ENCODE data around the gene DVL2.

The DVL2 gene

GRCh38 chr17:7282752-7283321, 48.5 kb upstream of the DVL2 start:
- Histone ChIP-seq H3K36me3 (ENCODE audit: control insufficient read depth in 2 of 2, insufficient read depth in 1 of 2, low read length in 2 of 2) (no peaks in the 10 kb centered on the region; a peak in 1 of 3 replicates), H3K4me3 (ENCODE audit: low read depth, low read length) (no peak overlapping the region), H3K4me1 (ENCODE audit: control insufficient read depth, insufficient read depth, low read length) (peaks cover 9% of the 10 kb centered on the region), H3K9me3 (ENCODE audit: control insufficient read depth, insufficient read depth, low read depth, low read length) (no peaks in the 10 kb centered on the region), H3K27ac (ENCODE audit: extremely low read depth, low read depth, low read length) (no peak overlapping the region)
- TF ChIP-seq ZNF791 (tag by site-specific recombination; IDR thresholded peaks at IDR 0.05), result no peak
- TF ChIP-seq ZIC2 (tag by site-specific recombination; IDR thresholded peaks at IDR 0.05), result peak; percentile 32; the same call in 1 of the 2 replicates
- no peak for TF ChIP-seq ZNF600 (tag by site-specific recombination; IDR thresholded peaks at IDR 0.05)
- no peak for TF ChIP-seq PRDM10 (tag by site-specific recombination; IDR thresholded peaks at IDR 0.05)
- POLR2A ChIA-PET, result interaction anchor here (1.0 to 3.1 kb wide), 3 partner anchors 13 to 62 kb away, joined by 3 to 20 read pairs (median 14); no protein-coding TSS in a partner anchor
- CTCF ChIA-PET, result interaction anchor here (0.6 to 9.0 kb wide), 5 partner anchors 10 to 855 kb away, joined by 3 to 160 read pairs (median 3); no protein-coding TSS in a partner anchor

GRCh38 chr17:7281953-7282751, 47.8 kb upstream of the DVL2 start:
- H3K4me1 ChIP-seq (ENCODE audit: control insufficient read depth, insufficient read depth, low read length), result peaks cover 9% of the 10 kb centered on the region
- no peaks in the 10 kb centered on the region for H3K9me3 ChIP-seq (ENCODE audit: control insufficient read depth, insufficient read depth, low read depth, low read length)
- H3K27ac ChIP-seq (ENCODE audit: extremely low read depth, low read depth, low read length), result no peak overlapping the region
- H3K36me3 ChIP-seq (ENCODE audit: control insufficient read depth in 2 of 2, insufficient read depth in 1 of 2, low read length in 2 of 2), result no peaks in the 10 kb centered on the region; a peak in 1 of 3 replicates
- POLR2A ChIA-PET, result interaction anchor here (1.0 to 3.1 kb wide), 9 partner anchors 9 to 62 kb away, joined by 3 to 20 read pairs (median 6); partner anchors contain the start of genes DVL2, NEURL4 and PHF23
- peak overlapping the region; percentile 53 for H3K4me3 ChIP-seq (ENCODE audit: low read depth, low read length)
- CTCF ChIA-PET, result interaction anchor here (0.6 to 9.0 kb wide), 8 partner anchors 10 to 856 kb away, joined by 3 to 160 read pairs (median 8); partner anchors contain the start of gene SENP3
- TF ChIP-seq SP2 (tag by site-specific recombination; IDR thresholded peaks at IDR 0.05), result peak; percentile 42
- TF ChIP-seq ZNF148 (tag by site-specific recombination; IDR thresholded peaks at IDR 0.05; ENCODE audit: borderline replicate concordance), result no peak
- TF ChIP-seq ZNF404 (tag by site-specific recombination; IDR thresholded peaks at IDR 0.05), result no peak
- TF ChIP-seq ZBTB26 (tag by site-specific recombination; optimal IDR thresholded peaks at IDR 0.05), result no peak
- TF ChIP-seq PATZ1 (tag by site-specific recombination; IDR thresholded peaks at IDR 0.05), result peak; percentile 7; the same call in 1 of the 2 replicates
- no peak for TF ChIP-seq PRDM2 (tag by site-specific recombination; IDR thresholded peaks at IDR 0.05; ENCODE audit: borderline replicate concordance)
- peak; percentile 78 for TF ChIP-seq GLIS1 (tag by site-specific recombination; IDR thresholded peaks at IDR 0.05)
- TF ChIP-seq ZNF350 (tag by site-specific recombination; IDR thresholded peaks at IDR 0.05), result no peak
- TF ChIP-seq GLIS2 (tag by site-specific recombination; IDR thresholded peaks at IDR 0.05), result peak; percentile 69
- no peak for TF ChIP-seq ZNF549 (tag by site-specific recombination; IDR thresholded peaks at IDR 0.05)

Data from HEK293 (cell line).